ENCODE data around the gene MT2A.

GRCh38 chr16:56608876-56609462, 585 bp downstream of the MT2A start:
- TF ChIP-seq ARID4A (CRISPR knock-in tag; IDR thresholded peaks at IDR 0.05; ENCODE audit: borderline replicate concordance) (no peak), ZFP82 (CRISPR knock-in tag; IDR thresholded peaks at IDR 0.05; ENCODE audit: borderline replicate concordance) (no peak), HDAC6 (IDR thresholded peaks at IDR 0.05; ENCODE audit: low read depth, low read length) (no peak), ZNF138 (CRISPR knock-in tag; IDR thresholded peaks at IDR 0.05; ENCODE audit: low read depth) (no peak), FOXP4 (CRISPR knock-in tag; IDR thresholded peaks at IDR 0.05) (no peak), SNRNP70 (IDR thresholded peaks at IDR 0.05; ENCODE audit: low read depth, low read length) (no peak), EP300 (IDR thresholded peaks at IDR 0.05; ENCODE audit: low read depth in 2 of 2, low read length in 2 of 2) (no peak), EP300 (CRISPR knock-in tag; IDR thresholded peaks at IDR 0.05; ENCODE audit: borderline replicate concordance) (no peak)
